Mucosa of rectum (tissue), 2 donors: ENCODE data around the gene SAT1.
"Not testable (repeated sequence)": the region's sequence is repeated elsewhere in the genome, so short reads cannot be mapped to it uniquely, and the experiment has no call there.

Experiments used
- H3K27ac ChIP-seq, 2 donors: one replicate each; pipeline ENCODE4 v1.7.0; 2013; ENCODE audit warnings: inconsistent platforms in 2 of 2, low read depth in 2 of 2, low read length in 2 of 2
- H3K27me3 ChIP-seq, 2 donors: one replicate each; pipeline ENCODE4 v1.7.0; 2013; ENCODE audit warnings: low read length in 2 of 2; ENCODE audit not compliant: control insufficient read depth in 2 of 2, insufficient read depth in 2 of 2
- H3K36me3 ChIP-seq, 2 donors: one replicate each; pipeline ENCODE4 v1.7.0; 2013; ENCODE audit warnings: low read length in 2 of 2; ENCODE audit not compliant: control insufficient read depth in 2 of 2, insufficient read depth in 2 of 2
- H3K4me1 ChIP-seq, 2 donors: one replicate each; pipeline ENCODE4 v1.7.0; 2013; ENCODE audit warnings: low read length in 2 of 2, mild to moderate bottlenecking in 1 of 2; ENCODE audit not compliant: control insufficient read depth in 2 of 2, insufficient read depth in 2 of 2
- H3K4me3 ChIP-seq, 2 donors: one replicate each; pipeline ENCODE4 v1.7.0; 2013; ENCODE audit warnings: low read length in 2 of 2
- H3K9ac ChIP-seq, 2 donors: one replicate each; pipeline ENCODE4 v1.7.0; 2013; ENCODE audit warnings: low read length in 2 of 2, low read depth in 1 of 2, mild to moderate bottlenecking in 1 of 2
- H3K9me3 ChIP-seq, 2 donors: one replicate each; pipeline ENCODE4 v1.7.0; 2013; ENCODE audit warnings: low read length in 2 of 2; ENCODE audit not compliant: control insufficient read depth in 2 of 2
- donor health status: healthy.
- donor health status: Normal muscosa, but diverticular disease.

Gene SAT1

GRCh38 chrX:23782863-23783588 lies at the start of gene SAT1:
TSS of gene SAT1 (plus strand) at chrX:23783173. CDS start at chrX:23783352, 179 bp downstream.
- H3K4me3 ChIP-seq = peak within 1 kb of the TSS; percentile 82 to 89
- no peaks in the 10 kb centered on the region for H3K9me3 ChIP-seq
- H3K4me1 ChIP-seq = peaks cover 2 to 3% of the 10 kb centered on the region in 2 donors
- H3K27me3 ChIP-seq = no peaks in the 10 kb centered on the region
- peaks cover 0 to 12% of the 10 kb centered on the region in 2 donors for H3K36me3 ChIP-seq
- H3K9ac ChIP-seq = peak within 1 kb of the TSS; percentile 90 to 93
- peak within 1 kb of the TSS; percentile 89 to 93 for H3K27ac ChIP-seq

DNA sequence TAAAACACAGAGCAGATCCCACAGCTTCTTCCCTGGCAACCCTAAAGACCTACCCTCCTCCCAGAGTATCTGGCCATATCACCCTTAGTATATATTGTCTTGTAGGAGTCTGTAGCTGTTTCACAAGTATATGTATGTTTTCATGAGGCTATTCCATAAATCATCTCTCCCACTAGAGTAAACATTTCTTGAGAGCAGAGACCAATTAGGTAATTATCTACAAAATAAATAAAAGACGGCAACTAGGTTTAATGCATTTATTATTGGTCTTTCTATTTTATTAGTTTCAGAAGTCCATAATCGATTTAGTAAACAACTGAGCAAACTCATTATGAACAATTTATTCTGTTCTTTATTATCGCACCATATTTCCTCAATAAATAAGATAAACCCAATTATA lies 46.9 kb upstream of the SAT1 start:
- H3K27ac ChIP-seq = no peak overlapping the region
- H3K36me3 ChIP-seq = peaks cover 0 to 4% of the 10 kb centered on the region in 2 donors
- H3K9me3 ChIP-seq = no peaks in the 10 kb centered on the region
- H3K4me1 ChIP-seq = no peaks in the 10 kb centered on the region
- no peak overlapping the region for H3K4me3 ChIP-seq
- no peaks in the 10 kb centered on the region for H3K27me3 ChIP-seq
- H3K9ac ChIP-seq = no peak overlapping the region

DNA sequence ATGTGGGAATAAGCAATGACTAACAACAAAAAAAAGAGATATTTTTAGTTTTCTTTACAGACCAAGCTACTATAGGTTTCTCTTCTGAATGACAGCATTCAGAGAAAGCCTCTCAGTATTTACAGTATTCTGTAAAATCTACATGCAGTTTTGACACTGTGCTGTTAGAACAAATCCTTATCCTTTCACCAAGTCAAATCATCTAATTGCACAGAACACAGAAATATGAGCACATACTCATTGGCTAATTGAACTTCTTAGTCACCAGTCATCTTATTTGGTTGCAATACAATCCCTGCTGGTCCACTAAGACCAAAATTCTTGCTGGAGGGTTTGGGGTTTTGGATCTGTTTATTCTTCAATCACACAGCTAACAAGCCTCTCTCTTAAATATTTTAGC lies 45.6 kb upstream of the SAT1 start:
- H3K36me3 ChIP-seq = peaks cover 0 to 4% of the 10 kb centered on the region in 2 donors
- H3K27me3 ChIP-seq = no peaks in the 10 kb centered on the region
- no peaks in the 10 kb centered on the region for H3K9me3 ChIP-seq
- no peak overlapping the region for H3K4me3 ChIP-seq
- no peak overlapping the region for H3K27ac ChIP-seq
- H3K4me1 ChIP-seq = peaks cover 0 to 5% of the 10 kb centered on the region in 2 donors
- H3K9ac ChIP-seq = no peak overlapping the region

GRCh38 chrX:23742174-23742696 lies 40.7 kb upstream of the SAT1 start:
- peak overlapping the region; percentile 87 to 88 for H3K27ac ChIP-seq
- H3K36me3 ChIP-seq = no peaks in the 10 kb centered on the region
- H3K27me3 ChIP-seq = no peaks in the 10 kb centered on the region
- peak overlapping the region; percentile 67 to 76 for H3K4me3 ChIP-seq
- no peaks in the 10 kb centered on the region for H3K9me3 ChIP-seq
- peaks cover 0 to 5% of the 10 kb centered on the region in 2 donors for H3K4me1 ChIP-seq
- peak overlapping the region; percentile 65 to 81 for H3K9ac ChIP-seq

DNA sequence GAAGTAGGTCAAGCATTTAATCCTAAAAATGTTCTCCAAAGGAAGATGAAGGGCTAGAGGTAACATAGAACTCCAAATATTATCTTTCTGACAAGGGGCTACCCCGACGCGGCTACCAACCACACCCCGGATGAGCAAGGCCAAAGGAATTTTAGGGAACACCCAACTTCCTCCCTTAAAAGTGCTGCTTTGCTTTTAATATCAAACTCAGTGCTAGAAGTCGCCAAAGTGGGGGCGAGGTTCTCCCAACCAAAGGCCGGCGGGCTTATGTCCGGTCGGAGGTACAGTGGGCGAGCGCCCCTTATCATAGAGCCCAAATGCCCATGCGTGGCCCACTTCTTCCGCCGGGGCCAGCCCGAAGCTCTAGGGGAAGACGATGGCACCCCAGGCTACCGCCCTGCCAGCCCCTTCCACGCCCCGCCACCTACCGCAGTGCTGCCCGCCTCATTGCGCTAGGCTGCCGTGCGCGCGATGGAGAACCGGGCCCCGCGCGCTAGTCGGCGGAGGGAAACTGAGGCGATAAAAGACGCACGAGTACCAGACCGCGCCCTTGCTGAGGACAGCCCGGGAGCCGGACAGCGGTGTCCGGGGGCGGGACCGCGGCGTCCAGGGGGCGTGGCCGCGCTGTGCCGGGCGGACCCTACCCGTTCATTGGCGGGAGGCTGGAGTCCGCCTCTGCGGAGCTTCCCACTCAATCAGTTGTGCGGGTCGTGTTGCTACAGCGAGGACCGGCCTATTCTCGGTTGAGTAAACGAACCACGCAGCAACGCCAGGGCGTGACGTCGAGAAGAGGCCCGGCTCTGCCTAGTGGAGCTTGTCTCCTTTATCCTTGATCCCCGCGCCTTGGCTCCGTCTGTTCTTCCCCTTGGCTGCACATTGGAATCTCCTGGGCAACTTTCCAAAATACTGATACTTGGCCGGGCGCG lies 40.0 kb upstream of the SAT1 start, which contains the start of gene ACOT9:
TSS of gene ACOT9 (minus strand) at position 580 of the 926 bp plus-strand sequence. CDS start at position 448, 132 bp downstream.
- H3K4me1 ChIP-seq = peaks cover 0 to 5% of the 10 kb centered on the region in 2 donors
- peak within 1 kb of the TSS; percentile 67 to 76 for H3K4me3 ChIP-seq

DNA sequence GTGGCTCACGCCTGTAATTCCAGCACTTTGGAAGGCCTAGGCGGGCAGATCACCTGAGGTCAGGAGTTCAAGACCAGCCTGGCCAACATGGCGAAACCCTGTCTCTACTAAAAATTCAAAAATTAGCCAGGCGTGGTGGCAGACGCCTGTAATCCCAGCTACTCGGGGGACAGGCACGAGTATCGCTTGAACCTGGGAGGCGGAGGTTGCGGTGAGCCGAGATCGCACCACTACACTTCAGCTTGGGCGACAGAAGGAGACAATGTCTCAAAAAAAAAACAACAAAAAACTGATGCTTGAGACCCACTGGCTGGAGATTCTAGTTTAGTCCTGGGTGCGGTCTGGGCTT lies 39.4 kb upstream of the SAT1 start:
- H3K9ac ChIP-seq = not testable (repeated sequence)
- peak overlapping the region; percentile 87 to 88 for H3K27ac ChIP-seq

More for the DNA sequence above, 40.0 kb upstream of the SAT1 start, which contains the start of gene ACOT9:
- H3K9me3 ChIP-seq = no peaks in the 10 kb centered on the region
- no peaks in the 10 kb centered on the region for H3K27me3 ChIP-seq
- H3K36me3 ChIP-seq = no peaks in the 10 kb centered on the region
- H3K27ac ChIP-seq = peak within 1 kb of the TSS; percentile 87 to 88
- peak within 1 kb of the TSS; percentile 65 to 81 for H3K9ac ChIP-seq

DNA sequence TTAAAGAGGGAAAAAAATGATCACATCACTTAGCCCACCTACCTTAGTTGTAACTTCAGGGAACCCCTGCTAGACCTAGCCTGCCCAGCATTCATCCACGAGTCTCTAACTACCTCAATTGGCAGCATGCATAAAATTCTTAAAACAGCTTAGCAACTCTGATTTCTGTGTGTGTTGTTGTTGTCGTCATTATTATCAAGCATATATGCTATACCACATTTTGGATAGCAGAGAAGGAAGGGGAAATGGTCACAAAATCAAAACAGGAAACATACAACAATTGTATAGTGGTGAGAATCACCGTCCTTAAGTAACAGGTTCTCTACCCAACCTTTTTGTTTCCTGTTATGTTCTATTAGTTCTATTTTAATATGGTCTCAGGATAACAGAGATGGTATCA lies 37.2 kb upstream of the SAT1 start:
- no peaks in the 10 kb centered on the region for H3K36me3 ChIP-seq
- H3K27ac ChIP-seq = no peak overlapping the region
- H3K4me1 ChIP-seq = peaks cover 0 to 5% of the 10 kb centered on the region in 2 donors
- H3K27me3 ChIP-seq = no peaks in the 10 kb centered on the region
- H3K9ac ChIP-seq = no peak overlapping the region
- H3K4me3 ChIP-seq = no peak overlapping the region
- H3K9me3 ChIP-seq = no peaks in the 10 kb centered on the region

More for the DNA sequence above, 39.4 kb upstream of the SAT1 start:
- H3K4me3 ChIP-seq = peak overlapping the region; percentile 67 to 76
- H3K27me3 ChIP-seq, H3K4me1 ChIP-seq, H3K9me3 ChIP-seq, H3K36me3 ChIP-seq: not testable (repeated sequence)

DNA sequence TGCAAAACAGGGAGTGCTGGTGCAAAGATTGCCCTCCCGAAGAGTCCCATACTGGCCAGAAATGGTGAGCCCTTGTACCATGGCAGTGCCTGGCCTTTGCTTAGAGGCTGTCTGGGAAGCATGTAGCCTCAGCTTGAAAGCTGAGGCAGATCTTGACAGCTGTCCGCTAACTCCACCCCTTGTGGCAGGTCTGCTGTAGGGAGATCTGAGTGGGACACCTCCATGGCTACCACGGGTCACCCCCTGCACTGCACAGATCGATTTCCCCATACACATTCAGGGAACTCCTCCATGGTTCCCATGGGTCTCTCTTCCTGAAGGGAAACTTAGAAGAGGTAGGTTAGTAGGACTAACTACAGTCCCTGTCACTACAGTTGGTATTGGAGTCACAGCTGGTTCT lies 33.8 kb upstream of the SAT1 start:
- no peak overlapping the region for H3K4me3 ChIP-seq
- H3K9me3 ChIP-seq = no peaks in the 10 kb centered on the region
- no peaks in the 10 kb centered on the region for H3K36me3 ChIP-seq
- no peaks in the 10 kb centered on the region for H3K4me1 ChIP-seq
- no peak overlapping the region for H3K27ac ChIP-seq
- no peaks in the 10 kb centered on the region for H3K27me3 ChIP-seq
- H3K9ac ChIP-seq = no peak overlapping the region

DNA sequence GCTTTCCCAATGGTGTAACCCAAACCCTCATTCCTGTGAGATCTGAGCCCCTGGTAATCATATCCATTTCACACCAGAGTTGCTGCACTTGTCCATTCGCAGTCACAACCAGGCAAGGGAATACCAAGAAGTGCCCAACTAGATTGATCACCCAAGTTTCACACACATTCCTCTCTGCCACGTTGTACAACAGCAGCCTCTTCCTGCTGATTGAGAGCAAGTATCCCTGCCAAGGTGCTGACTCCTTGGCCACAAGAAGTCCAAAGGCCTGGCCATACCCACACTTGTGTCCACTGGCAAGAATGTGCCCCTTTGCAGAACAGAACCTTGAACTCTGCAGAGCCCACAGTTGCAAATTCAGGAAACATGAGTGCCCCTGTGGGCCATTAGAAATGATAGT lies 33.4 kb upstream of the SAT1 start:
- no peaks in the 10 kb centered on the region for H3K4me1 ChIP-seq
- no peak overlapping the region for H3K9ac ChIP-seq
- no peaks in the 10 kb centered on the region for H3K36me3 ChIP-seq
- no peak overlapping the region for H3K27ac ChIP-seq
- no peak overlapping the region for H3K4me3 ChIP-seq
- H3K27me3 ChIP-seq = no peaks in the 10 kb centered on the region
- no peaks in the 10 kb centered on the region for H3K9me3 ChIP-seq
